Measurements from ENCODE around the gene TECPR2. TPM values are rescaled to one million over a fixed set of nuclear protein-coding genes. Genes with fewer than 3 reads are reported as not detected.

The TECPR2 gene
- total RNA-seq, 2 donors from 2014 or later = 27.7 to 28.0 TPM

DNA sequence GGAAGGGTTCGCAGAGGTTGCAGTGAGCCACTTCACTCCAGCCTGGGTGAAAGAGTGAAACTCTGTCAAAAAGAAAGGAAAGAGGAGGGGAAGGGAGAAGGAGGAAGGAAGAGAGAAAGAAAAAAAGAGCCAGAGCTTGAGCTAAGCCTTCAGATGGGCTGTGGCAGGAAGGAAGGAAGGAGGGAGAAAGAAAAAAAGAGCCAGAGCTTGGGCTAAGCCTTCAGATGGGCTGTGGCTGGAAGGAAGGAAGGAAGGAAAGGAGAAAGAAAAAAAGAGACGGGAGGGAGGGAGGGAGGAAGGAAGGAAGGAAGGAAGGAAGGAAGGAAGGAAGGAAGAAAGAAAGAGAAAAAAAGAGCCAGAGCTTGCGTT lies 160.4 kb downstream of the TECPR2 start:
- H3K4me1 ChIP-seq (ENCODE audit: control insufficient read depth, insufficient read depth, low read length) = peaks cover 3% of the 10 kb centered on the region
- 87 to 93% methylated on average over 1 to 3 of the region's 3 CpGs for WGBS, 2 experiments (ENCODE audit: insufficient coverage in 1 of 2, insufficient read length in 1 of 2)

DNA sequence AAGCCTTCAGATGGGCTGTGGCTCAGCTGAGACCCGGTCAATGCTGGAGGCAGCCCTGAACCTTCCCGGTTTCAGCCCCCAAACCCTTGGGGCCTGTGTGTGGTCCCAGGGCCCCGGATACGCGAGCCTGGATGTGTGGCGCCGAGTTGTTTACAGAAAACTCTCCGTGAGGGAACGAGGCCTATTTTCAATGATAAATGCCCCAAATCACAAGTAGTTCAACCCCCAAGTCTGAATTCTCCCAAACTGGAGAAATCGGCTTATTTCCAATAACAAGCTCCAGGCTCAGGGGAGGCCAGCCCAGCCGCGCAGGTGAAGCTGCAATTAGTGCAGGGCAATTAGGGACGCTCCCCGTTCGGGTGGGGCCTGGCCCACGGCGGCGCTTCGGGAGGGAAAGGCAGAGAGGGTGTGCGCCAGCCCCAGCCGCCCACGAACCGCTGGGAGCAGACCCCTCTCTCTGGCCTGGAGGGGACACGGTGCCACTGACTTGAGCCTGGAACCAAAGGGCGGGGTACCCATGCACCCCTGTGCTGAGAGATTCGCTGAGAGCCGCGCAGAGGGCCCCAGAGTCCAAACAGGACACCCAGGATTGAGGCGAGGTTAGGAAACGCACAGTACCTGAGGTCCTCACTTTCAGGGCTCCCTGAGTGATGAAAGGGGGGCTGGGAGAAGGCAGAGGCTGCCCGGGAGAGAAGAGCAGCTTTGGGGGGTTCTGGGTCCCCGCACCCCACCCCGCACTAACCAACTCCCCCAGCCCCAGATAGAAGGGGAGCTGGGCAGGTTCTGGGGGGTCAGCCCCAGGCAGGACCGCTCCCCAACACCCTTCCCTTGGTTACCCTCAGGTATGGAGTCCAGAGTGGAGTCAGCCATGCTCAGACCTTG lies 161.1 kb downstream of the TECPR2 start:
- no peak overlapping the region for H3K4me3 ChIP-seq (ENCODE audit: low read length)
- TF ChIP-seq, protein P1, sequence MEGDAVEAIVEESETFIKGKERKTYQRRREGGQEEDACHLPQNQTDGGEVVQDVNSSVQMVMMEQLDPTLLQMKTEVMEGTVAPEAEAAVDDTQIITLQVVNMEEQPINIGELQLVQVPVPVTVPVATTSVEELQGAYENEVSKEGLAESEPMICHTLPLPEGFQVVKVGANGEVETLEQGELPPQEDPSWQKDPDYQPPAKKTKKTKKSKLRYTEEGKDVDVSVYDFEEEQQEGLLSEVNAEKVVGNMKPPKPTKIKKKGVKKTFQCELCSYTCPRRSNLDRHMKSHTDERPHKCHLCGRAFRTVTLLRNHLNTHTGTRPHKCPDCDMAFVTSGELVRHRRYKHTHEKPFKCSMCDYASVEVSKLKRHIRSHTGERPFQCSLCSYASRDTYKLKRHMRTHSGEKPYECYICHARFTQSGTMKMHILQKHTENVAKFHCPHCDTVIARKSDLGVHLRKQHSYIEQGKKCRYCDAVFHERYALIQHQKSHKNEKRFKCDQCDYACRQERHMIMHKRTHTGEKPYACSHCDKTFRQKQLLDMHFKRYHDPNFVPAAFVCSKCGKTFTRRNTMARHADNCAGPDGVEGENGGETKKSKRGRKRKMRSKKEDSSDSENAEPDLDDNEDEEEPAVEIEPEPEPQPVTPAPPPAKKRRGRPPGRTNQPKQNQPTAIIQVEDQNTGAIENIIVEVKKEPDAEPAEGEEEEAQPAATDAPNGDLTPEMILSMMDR (conservative IDR thresholded peaks at IDR 0.05) = no peak
- H3K4me1 Mint-ChIP-seq = peaks cover 7% of the 10 kb centered on the region
- peaks cover 3% of the 10 kb centered on the region for H3K4me1 ChIP-seq (ENCODE audit: control insufficient read depth, insufficient read depth, low read length)
- H3K27ac Mint-ChIP-seq = no peak overlapping the region
- no peak overlapping the region for H3K9ac ChIP-seq (ENCODE audit: extremely low read depth, low read length, poor library complexity, severe bottlenecking)
- no peaks in the 10 kb centered on the region for H3K36me3 Mint-ChIP-seq (ENCODE audit: low read depth)
- no peak for DNase-seq
- 89 to 93% methylated on average over 20 to 31 of the region's 34 CpGs for WGBS, 2 experiments (ENCODE audit: insufficient coverage in 1 of 2, insufficient read length in 1 of 2)
- no peaks in the 10 kb centered on the region for H3K9me3 ChIP-seq (ENCODE audit: control insufficient read depth, low read length)
- no peak overlapping the region for H3K27ac ChIP-seq (ENCODE audit: low read depth, low read length)
- H3K27me3 ChIP-seq (ENCODE audit: control insufficient read depth, insufficient read depth, low read length, poor library complexity, severe bottlenecking) = no peaks in the 10 kb centered on the region
- H3K27me3 Mint-ChIP-seq (ENCODE audit: insufficient read depth) = no peaks in the 10 kb centered on the region
- H3K36me3 ChIP-seq (ENCODE audit: control insufficient read depth, insufficient read depth, low read length) = no peaks in the 10 kb centered on the region
- no peaks in the 10 kb centered on the region for H3K9me3 Mint-ChIP-seq
- H3K4me3 Mint-ChIP-seq = no peak overlapping the region

More for the DNA sequence above, 160.4 kb downstream of the TECPR2 start:
- Histone ChIP-seq H3K36me3 (ENCODE audit: control insufficient read depth, insufficient read depth, low read length) (no peaks in the 10 kb centered on the region), H3K9me3 (ENCODE audit: control insufficient read depth, low read length) (no peaks in the 10 kb centered on the region), H3K4me3 (ENCODE audit: low read length) (no peak overlapping the region), H3K9ac (ENCODE audit: extremely low read depth, low read length, poor library complexity, severe bottlenecking) (no peak overlapping the region), H3K27ac (ENCODE audit: low read depth, low read length) (no peak overlapping the region), H3K27me3 (ENCODE audit: control insufficient read depth, insufficient read depth, low read length, poor library complexity, severe bottlenecking) (no peaks in the 10 kb centered on the region)
- peaks cover 4% of the 10 kb centered on the region for H3K27me3 Mint-ChIP-seq (ENCODE audit: insufficient read depth)
- TF ChIP-seq, protein P1 (conservative IDR thresholded peaks at IDR 0.05) = no peak
- H3K36me3 Mint-ChIP-seq (ENCODE audit: low read depth) = no peaks in the 10 kb centered on the region
- no peak overlapping the region for H3K27ac Mint-ChIP-seq
- no peak for DNase-seq
- no peaks in the 10 kb centered on the region for H3K9me3 Mint-ChIP-seq
- H3K4me3 Mint-ChIP-seq = no peak overlapping the region
- H3K4me1 Mint-ChIP-seq = peaks cover 7% of the 10 kb centered on the region

DNA sequence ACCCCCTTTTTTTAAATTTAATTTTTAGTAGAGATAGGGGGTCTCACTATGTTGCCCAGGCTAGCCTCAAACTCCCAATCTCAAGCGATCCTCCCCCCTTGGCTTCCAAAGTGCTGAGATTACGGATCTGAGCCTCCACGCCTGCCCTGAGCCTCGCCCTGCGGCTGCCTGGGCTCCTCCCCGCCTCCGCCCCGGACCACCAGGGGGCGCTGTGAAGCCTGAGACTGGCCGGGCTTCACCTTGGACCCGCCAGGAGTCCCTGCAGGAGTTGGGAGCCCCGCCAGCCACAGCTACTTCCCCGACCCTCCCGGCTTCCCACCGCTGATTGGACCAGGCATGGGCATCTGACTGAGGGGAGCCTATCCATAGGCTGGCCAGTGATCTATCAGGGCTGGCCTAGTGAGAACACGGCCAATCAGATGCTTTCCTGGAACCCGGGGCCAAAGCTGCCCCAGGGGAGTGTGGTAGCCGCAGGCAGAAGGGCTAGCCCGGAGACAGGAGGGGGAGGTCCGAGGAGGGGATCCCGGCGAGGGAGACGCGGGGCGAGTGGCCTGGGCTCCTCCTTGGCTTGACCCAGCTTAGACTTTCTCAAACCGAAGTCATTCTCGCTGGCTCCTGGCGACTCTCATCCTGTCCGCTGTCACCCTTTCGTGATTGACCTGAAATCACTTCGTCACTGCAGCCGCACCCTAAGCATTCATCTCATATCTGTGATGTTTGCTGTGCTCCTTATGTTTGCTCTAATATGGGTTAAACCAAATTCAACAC lies 161.9 kb downstream of the TECPR2 start:
- Mint-ChIP-seq H3K4me3 (peak overlapping the region; percentile 66), H3K36me3 (ENCODE audit: low read depth) (no peaks in the 10 kb centered on the region), H3K27ac (peak overlapping the region; percentile 81), H3K9me3 (no peaks in the 10 kb centered on the region), H3K27me3 (ENCODE audit: insufficient read depth) (no peaks in the 10 kb centered on the region), H3K4me1 (peaks cover 7% of the 10 kb centered on the region)
- Histone ChIP-seq H3K27me3 (ENCODE audit: control insufficient read depth, insufficient read depth, low read length, poor library complexity, severe bottlenecking) (no peaks in the 10 kb centered on the region), H3K9ac (ENCODE audit: extremely low read depth, low read length, poor library complexity, severe bottlenecking) (peak overlapping the region; percentile 26), H3K36me3 (ENCODE audit: control insufficient read depth, insufficient read depth, low read length) (no peaks in the 10 kb centered on the region), H3K27ac (ENCODE audit: low read depth, low read length) (no peak overlapping the region), H3K9me3 (ENCODE audit: control insufficient read depth, low read length) (no peaks in the 10 kb centered on the region), H3K4me1 (ENCODE audit: control insufficient read depth, insufficient read depth, low read length) (peaks cover 3% of the 10 kb centered on the region), H3K4me3 (ENCODE audit: low read length) (peak overlapping the region; percentile 88)
- WGBS, 2 experiments (ENCODE audit: insufficient coverage in 1 of 2, insufficient read length in 1 of 2) = 1 to 4% methylated on average over 11 to 32 of the region's 32 CpGs
- peak; percentile 100 for DNase-seq
- TF ChIP-seq, protein P1 (conservative IDR thresholded peaks at IDR 0.05) = peak; percentile 100
